ENCODE measurements around the gene UGT1A9.
"Not testable (repeated sequence)": the region's sequence is repeated elsewhere in the genome, so short reads cannot be mapped to it uniquely, and the experiment has no call there.

- not testable (repeated sequence) for TF ChIP-seq JUND (IDR thresholded peaks at IDR 0.05); POLR2AphosphoS5 (IDR thresholded peaks at IDR 0.05; ENCODE audit: low read depth, low read length); MXI1 (IDR thresholded peaks at IDR 0.05; ENCODE audit: low read depth, low read length); TEAD4 (IDR thresholded peaks at IDR 0.05; ENCODE audit: borderline replicate concordance, insufficient read depth); PBX3 (IDR thresholded peaks at IDR 0.05)
- TF ChIP-seq, protein P1, sequence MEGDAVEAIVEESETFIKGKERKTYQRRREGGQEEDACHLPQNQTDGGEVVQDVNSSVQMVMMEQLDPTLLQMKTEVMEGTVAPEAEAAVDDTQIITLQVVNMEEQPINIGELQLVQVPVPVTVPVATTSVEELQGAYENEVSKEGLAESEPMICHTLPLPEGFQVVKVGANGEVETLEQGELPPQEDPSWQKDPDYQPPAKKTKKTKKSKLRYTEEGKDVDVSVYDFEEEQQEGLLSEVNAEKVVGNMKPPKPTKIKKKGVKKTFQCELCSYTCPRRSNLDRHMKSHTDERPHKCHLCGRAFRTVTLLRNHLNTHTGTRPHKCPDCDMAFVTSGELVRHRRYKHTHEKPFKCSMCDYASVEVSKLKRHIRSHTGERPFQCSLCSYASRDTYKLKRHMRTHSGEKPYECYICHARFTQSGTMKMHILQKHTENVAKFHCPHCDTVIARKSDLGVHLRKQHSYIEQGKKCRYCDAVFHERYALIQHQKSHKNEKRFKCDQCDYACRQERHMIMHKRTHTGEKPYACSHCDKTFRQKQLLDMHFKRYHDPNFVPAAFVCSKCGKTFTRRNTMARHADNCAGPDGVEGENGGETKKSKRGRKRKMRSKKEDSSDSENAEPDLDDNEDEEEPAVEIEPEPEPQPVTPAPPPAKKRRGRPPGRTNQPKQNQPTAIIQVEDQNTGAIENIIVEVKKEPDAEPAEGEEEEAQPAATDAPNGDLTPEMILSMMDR (IDR thresholded peaks at IDR 0.05), result not testable (repeated sequence)
Measured at GRCh38 chr2:233636306-233636705, 35.4 kb upstream of the UGT1A9 start, which contains the start of gene UGT1A10.
